Glutamatergic neuron (in vitro differentiated cells): ENCODE results near the gene TMEM128. TPM values are rescaled to one million over a fixed set of nuclear protein-coding genes. Genes with fewer than 3 reads are reported as not detected.
A peak's percentile ranks its signal among the peaks of the same experiment; 100 is the strongest.

Experiments used
- DNase-seq: peaks from one replicate; pipeline ENCODE4 v3.0.0; 2022
- H3K27ac Mint-ChIP-seq: one replicate; pipeline ENCODE4 v1.8.0; 2020; ENCODE audit warnings: mild to moderate bottlenecking, mixed read lengths, inconsistent platforms; ENCODE audit not compliant: unreplicated experiment
- H3K27me3 Mint-ChIP-seq: one replicate; pipeline ENCODE4 v1.8.0; 2020; ENCODE audit warnings: mild to moderate bottlenecking, moderate library complexity, mixed read lengths, inconsistent platforms; ENCODE audit not compliant: unreplicated experiment
- H3K36me3 Mint-ChIP-seq: one replicate; pipeline ENCODE4 v1.8.0; 2020; ENCODE audit warnings: mild to moderate bottlenecking, mixed read lengths, inconsistent platforms; ENCODE audit not compliant: unreplicated experiment
- H3K4me1 Mint-ChIP-seq: one replicate; pipeline ENCODE4 v1.8.0; 2020; ENCODE audit warnings: mild to moderate bottlenecking, low read depth, mixed read lengths, inconsistent platforms; ENCODE audit not compliant: unreplicated experiment
- H3K4me3 Mint-ChIP-seq: one replicate; pipeline ENCODE4 v1.8.0; 2020; ENCODE audit warnings: mild to moderate bottlenecking, mixed read lengths, inconsistent platforms; ENCODE audit not compliant: unreplicated experiment
- H3K9me3 Mint-ChIP-seq: one replicate; pipeline ENCODE4 v1.8.0; 2020; ENCODE audit warnings: mild to moderate bottlenecking, moderate library complexity, mixed read lengths, inconsistent platforms; ENCODE audit not compliant: unreplicated experiment
- CTCF ChIP-seq: fragments of 200-600 bp; sonication (generic); IDR thresholded peaks from one replicate; pipeline ENCODE4 v1.5.0; 2021; ENCODE audit not compliant: partially characterized antibody, unreplicated experiment
- total RNA-seq: library from RNA; stranded (reverse); fragmentation: NEBNext Ultra II Directional; extraction: Animal tissue kit (Norgen Biotek cat#: 25700); gene quantifications from one replicate; pipeline ENCODE4 v1.2.1, GENCODE V29; 2021; ENCODE audit not compliant: unreplicated experiment

TMEM128 gene
- total RNA-seq, 1 donor from 2014 or later, result 19.3 TPM

GRCh38 chr4:4289597-4289940 is 41.5 kb upstream of the TMEM128 start:
- DNase-seq, result peak; percentile 27
- H3K27ac Mint-ChIP-seq, result no peak overlapping the region
- peak overlapping the region; percentile 94 for H3K4me3 Mint-ChIP-seq
- no peak for TF ChIP-seq CTCF
- H3K4me1 Mint-ChIP-seq, result peaks cover 5% of the 10 kb centered on the region
- H3K27me3 Mint-ChIP-seq, result no peaks in the 10 kb centered on the region
- H3K9me3 Mint-ChIP-seq, result peaks cover 4% of the 10 kb centered on the region
- H3K36me3 Mint-ChIP-seq, result no peaks in the 10 kb centered on the region

- TF ChIP-seq CTCF, result no peak
- H3K9me3 Mint-ChIP-seq, result peaks cover 4% of the 10 kb centered on the region
- H3K27me3 Mint-ChIP-seq, result no peaks in the 10 kb centered on the region
- H3K36me3 Mint-ChIP-seq, result no peaks in the 10 kb centered on the region
- DNase-seq, result no peak
- peaks cover 5% of the 10 kb centered on the region for H3K4me1 Mint-ChIP-seq
- H3K4me3 Mint-ChIP-seq, result peak overlapping the region; percentile 94
- no peak overlapping the region for H3K27ac Mint-ChIP-seq
Observed at GRCh38 chr4:4289055-4289454, 41.0 kb upstream of the TMEM128 start.

GRCh38 chr4:4288098-4288497 is 40.1 kb upstream of the TMEM128 start:
- Mint-ChIP-seq H3K4me1 (peaks cover 5% of the 10 kb centered on the region), H3K9me3 (peaks cover 4% of the 10 kb centered on the region), H3K27ac (no peak overlapping the region), H3K4me3 (no peak overlapping the region), H3K27me3 (no peaks in the 10 kb centered on the region), H3K36me3 (no peaks in the 10 kb centered on the region)
- no peak for DNase-seq
- no peak for TF ChIP-seq CTCF

GRCh38 chr4:4284827-4285618 is 37.0 kb upstream of the TMEM128 start:
- no peak overlapping the region for H3K4me3 Mint-ChIP-seq
- H3K27me3 Mint-ChIP-seq, result no peaks in the 10 kb centered on the region
- no peak overlapping the region for H3K27ac Mint-ChIP-seq
- H3K4me1 Mint-ChIP-seq, result peaks cover 3% of the 10 kb centered on the region
- no peaks in the 10 kb centered on the region for H3K9me3 Mint-ChIP-seq
- TF ChIP-seq CTCF, result no peak
- DNase-seq, result no peak
- H3K36me3 Mint-ChIP-seq, result no peaks in the 10 kb centered on the region

- H3K27ac Mint-ChIP-seq, result no peak overlapping the region
- H3K36me3 Mint-ChIP-seq, result no peaks in the 10 kb centered on the region
- no peak for DNase-seq
- H3K27me3 Mint-ChIP-seq, result no peaks in the 10 kb centered on the region
- H3K4me3 Mint-ChIP-seq, result no peak overlapping the region
- H3K9me3 Mint-ChIP-seq, result no peaks in the 10 kb centered on the region
- TF ChIP-seq CTCF, result no peak
- H3K4me1 Mint-ChIP-seq, result no peaks in the 10 kb centered on the region
Observed at GRCh38 chr4:4281787-4282186, 33.8 kb upstream of the TMEM128 start.
